GM13977 (cell line): ENCODE data around the gene LHFPL6.

Source experiments
- DNase-seq: peaks from one replicate; pipeline ENCODE4 v3.0.0; 2012; ENCODE audit warnings: low spot score
- in situ Hi-C: fragments of 300-500 bp; cut with MboI; formaldehyde crosslinking; loops from one replicate; pipeline ENCODE4 v1.12.0; 2022; ENCODE audit warnings: low sequenced_read_pairs, low pct_unique_long_range_greater_than_20kb, mixed read lengths, inconsistent platforms; ENCODE audit not compliant: unreplicated experiment
- TF ChIP-seq, protein P1 (sequence below): IDR thresholded peaks from 2 replicates; pipeline ENCODE4 v1.5.1; 2012; ENCODE audit warnings: mild to moderate bottlenecking, control low read depth; ENCODE audit not compliant: insufficient read depth; ENCODE audit errors: extremely low read depth, missing control alignments

The LHFPL6 gene

GRCh38 chr13:39578821-39579291, 24.1 kb downstream of the LHFPL6 start:
- in situ Hi-C loops: no loop called here
- no peak for DNase-seq
- TF ChIP-seq, protein P1, sequence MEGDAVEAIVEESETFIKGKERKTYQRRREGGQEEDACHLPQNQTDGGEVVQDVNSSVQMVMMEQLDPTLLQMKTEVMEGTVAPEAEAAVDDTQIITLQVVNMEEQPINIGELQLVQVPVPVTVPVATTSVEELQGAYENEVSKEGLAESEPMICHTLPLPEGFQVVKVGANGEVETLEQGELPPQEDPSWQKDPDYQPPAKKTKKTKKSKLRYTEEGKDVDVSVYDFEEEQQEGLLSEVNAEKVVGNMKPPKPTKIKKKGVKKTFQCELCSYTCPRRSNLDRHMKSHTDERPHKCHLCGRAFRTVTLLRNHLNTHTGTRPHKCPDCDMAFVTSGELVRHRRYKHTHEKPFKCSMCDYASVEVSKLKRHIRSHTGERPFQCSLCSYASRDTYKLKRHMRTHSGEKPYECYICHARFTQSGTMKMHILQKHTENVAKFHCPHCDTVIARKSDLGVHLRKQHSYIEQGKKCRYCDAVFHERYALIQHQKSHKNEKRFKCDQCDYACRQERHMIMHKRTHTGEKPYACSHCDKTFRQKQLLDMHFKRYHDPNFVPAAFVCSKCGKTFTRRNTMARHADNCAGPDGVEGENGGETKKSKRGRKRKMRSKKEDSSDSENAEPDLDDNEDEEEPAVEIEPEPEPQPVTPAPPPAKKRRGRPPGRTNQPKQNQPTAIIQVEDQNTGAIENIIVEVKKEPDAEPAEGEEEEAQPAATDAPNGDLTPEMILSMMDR: no peak

- no peak for DNase-seq
- in situ Hi-C loops: no loop called here
- TF ChIP-seq, protein P1: no peak
Observed at GRCh38 chr13:39577838-39578491, 25.0 kb downstream of the LHFPL6 start.

GRCh38 chr13:39577203-39577602, 25.8 kb downstream of the LHFPL6 start:
- TF ChIP-seq, protein P1: no peak
- in situ Hi-C loops: no loop called here
- no peak for DNase-seq

DNA sequence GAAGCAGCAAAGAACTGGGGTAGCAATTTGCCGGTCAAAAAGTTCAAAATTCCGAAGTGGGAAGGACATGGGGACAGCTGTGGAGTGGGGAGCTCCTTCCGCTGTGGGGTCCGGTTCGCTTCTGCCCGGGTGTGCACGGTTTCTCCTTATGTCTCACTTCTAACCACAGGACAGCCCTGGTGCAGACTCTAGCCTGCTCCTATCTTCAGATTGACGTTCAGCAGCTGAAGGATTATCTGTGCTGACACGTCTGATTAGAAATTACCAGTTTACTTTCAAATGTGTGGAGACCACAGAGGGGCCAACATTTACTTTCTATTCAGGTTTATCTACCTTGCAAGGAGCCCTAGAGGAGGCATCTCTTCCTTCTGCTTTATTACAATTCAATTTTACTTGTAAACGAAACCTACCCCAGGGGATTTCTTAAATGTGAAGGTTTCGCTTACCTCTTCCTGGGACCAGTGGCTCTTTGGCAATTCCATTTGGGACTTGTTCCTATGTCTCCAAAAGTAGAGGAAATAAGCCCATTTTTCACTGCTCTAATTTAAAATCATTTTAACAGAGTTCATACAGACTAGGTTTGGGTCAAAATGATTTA, 27.3 kb downstream of the LHFPL6 start:
- no peak for DNase-seq
- TF ChIP-seq, protein P1: no peak
- in situ Hi-C loops: no loop called here

- TF ChIP-seq, protein P1: no peak
- DNase-seq: no peak
- in situ Hi-C loops: no loop called here
Observed at GRCh38 chr13:39571502-39572092, 31.4 kb downstream of the LHFPL6 start.

DNA sequence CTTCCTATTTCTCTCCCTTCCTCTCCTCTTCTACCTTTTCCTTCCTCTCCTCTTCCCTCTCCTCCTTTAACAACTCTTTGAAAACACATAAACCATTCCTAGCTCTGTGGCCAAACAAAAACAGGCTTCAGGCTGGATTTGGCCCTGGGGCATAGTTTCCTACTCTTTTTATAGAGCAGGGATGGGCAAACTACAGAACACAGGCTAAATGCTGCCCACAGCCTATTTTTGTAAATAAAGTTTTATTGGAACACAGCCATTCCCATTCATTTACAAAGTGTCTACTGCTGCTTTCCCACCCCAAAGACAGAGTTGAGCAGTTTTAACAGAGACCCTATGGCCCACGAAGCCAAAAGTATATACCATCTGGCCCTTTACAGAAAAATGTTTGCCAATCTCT, 35.4 kb downstream of the LHFPL6 start:
- TF ChIP-seq, protein P1: no peak
- DNase-seq: no peak
- in situ Hi-C loops: no loop called here
